K562 (cell line): ENCODE measurements around the gene RPLP2. TPM values are rescaled to one million over a fixed set of nuclear protein-coding genes. Genes with fewer than 3 reads are reported as not detected.

ENCODE experiments used
- ATAC-seq: fragments of 200-7000 bp; cut with Tn5 transposase; 3 replicates; pipeline ENCODE4 v1.9.1; 2020; ENCODE audit warnings: moderate library complexity
- BruUV-seq: library from RNA; stranded (reverse); fragments of 400-500 nt; replicated peaks from 2 replicates; lab custom pipeline; 2021; lab: Mats Ljungman, UMichigan
- CTCF ChIA-PET: fragments of 300-600 bp; formaldehyde crosslinking; extraction: SDS; loops from one replicate; lab custom pipeline; 2021; ENCODE audit warnings: low intra/inter-chr PET ratio; lab: Yijun Ruan, JAX
- POLR2A ChIA-PET: fragments of 300-600, 350-650 bp; sonication (Branson Sonifier 250); formaldehyde crosslinking; extraction: SDS; loops from one replicate; lab custom pipeline; 2021; ENCODE audit warnings: antibody characterized with exemption, inconsistent platforms; lab: Yijun Ruan, JAX
- DNase-seq, 4 experiments: peaks; one replicate each; pipeline versions ENCODE4 v3.0.0 to v3.0.0-alpha.2; 2011 to 2018; ENCODE audit warnings: low spot score in 3 of 4, mixed read lengths in 3 of 4; ENCODE audit errors: extremely low read depth in 1 of 4
- FAIRE-seq: peaks from 2 replicates; lab custom pipeline; 2011; peaks lifted over from hg19 to GRCh38; lab: Jason Lieb, UNC
- H2AFZ ChIP-seq: 2 replicates; pipeline ENCODE4 v1.6.0; 2011; ENCODE audit warnings: low read depth, low read length, control low read depth, inconsistent platforms
- H3K27ac ChIP-seq: fragments of 200-600 bp; 3 replicates; pipeline ENCODE4 v1.8.0; 2011; ENCODE audit warnings: low read depth, mild to moderate bottlenecking, control low read depth, inconsistent platforms, low read length, moderate library complexity, mixed read lengths; ENCODE audit errors: extremely low read depth
- H3K27me3 ChIP-seq, 2 experiments: fragments of 300-600 bp in 1 of 2; 2 replicates in 1 of 2; 3 replicates in 1 of 2; pipeline versions ENCODE4 v1.6.0 to v1.8.0; 2011; ENCODE audit warnings: inconsistent platforms in 2 of 2, low read length in 2 of 2, mild to moderate bottlenecking in 1 of 2, mixed read lengths in 1 of 2, moderate library complexity in 1 of 2; ENCODE audit not compliant: control insufficient read depth in 2 of 2, insufficient read depth in 2 of 2
- H3K36me3 ChIP-seq: fragments of 300-600 bp; 3 replicates; pipeline ENCODE4 v1.8.0; 2011; ENCODE audit warnings: mild to moderate bottlenecking, low read length, inconsistent platforms; ENCODE audit not compliant: control insufficient read depth, insufficient read depth
- H3K4me1 ChIP-seq, 2 experiments: fragments of 200-600 bp in 1 of 2; replicated peaks in 1 of 2; 2 replicates in 1 of 2; 3 replicates in 1 of 2; pipeline versions ENCODE4 v1.5.1 to v1.8.0; 2011; ENCODE audit warnings: inconsistent platforms in 2 of 2, low read length in 2 of 2, mild to moderate bottlenecking in 1 of 2, mixed read lengths in 1 of 2, moderate library complexity in 1 of 2; ENCODE audit not compliant: control insufficient read depth in 2 of 2, insufficient read depth in 2 of 2
- H3K4me2 ChIP-seq: 2 replicates; pipeline ENCODE4 v1.6.1; 2011; ENCODE audit warnings: low read length, control low read depth, inconsistent platforms, mixed read lengths; ENCODE audit not compliant: insufficient read depth
- H3K4me3 ChIP-seq: fragments of 200-600 bp; sonication (generic), shearing (Covaris generic); 2 replicates; pipeline ENCODE4 v1.5.1; 2016; ENCODE audit warnings: control low read depth, inconsistent platforms
- H3K79me2 ChIP-seq: fragments of 200-600 bp; 3 replicates; pipeline ENCODE4 v1.8.0; 2011; ENCODE audit warnings: low read length, inconsistent platforms; ENCODE audit not compliant: control insufficient read depth, insufficient read depth
- H3K9ac ChIP-seq, 2 experiments: 2 replicates each; pipeline versions ENCODE4 v1.6.0 to v1.6.1; 2011; ENCODE audit warnings: low read depth in 2 of 2, low read length in 2 of 2, control low read depth in 1 of 2, inconsistent platforms in 1 of 2, mild to moderate bottlenecking in 1 of 2, mixed read lengths in 1 of 2; ENCODE audit not compliant: insufficient read depth in 1 of 2
- H3K9me1 ChIP-seq: one replicate; pipeline ENCODE4 v1.6.0; 2011; ENCODE audit warnings: inconsistent platforms, mild to moderate bottlenecking, low read length, moderate library complexity; ENCODE audit not compliant: control insufficient read depth, insufficient read depth
- H3K9me3 ChIP-seq: replicated peaks from 2 replicates; pipeline ENCODE4 v1.5.1; 2011; ENCODE audit warnings: low read depth, low read length, inconsistent platforms; ENCODE audit not compliant: control insufficient read depth, insufficient read depth
- H4K20me1 ChIP-seq: replicated peaks from 2 replicates; pipeline ENCODE4 v1.6.1; 2011; ENCODE audit warnings: low read length, inconsistent platforms, mixed read lengths; ENCODE audit not compliant: control insufficient read depth, insufficient read depth
- BCOR ChIP-seq: fragments of 450-650 bp; IDR thresholded peaks from 2 replicates; pipeline ENCODE4 v1.6.1; 2016
- EHMT2 ChIP-seq: fragments of 450-650 bp; IDR thresholded peaks from 2 replicates; pipeline ENCODE4 v1.6.1; 2018; ENCODE audit warnings: antibody characterized with exemption
- HNRNPK ChIP-seq: fragments of 200-400 bp; formaldehyde crosslinking; IDR thresholded peaks from one replicate; pipeline ENCODE4 v1.6.1; 2018; ENCODE audit warnings: mild to moderate bottlenecking, low read depth, low read length; ENCODE audit not compliant: poor library complexity, severe bottlenecking
- KLF10 ChIP-seq: fragments of 250-450 bp; sonication (Bioruptor Pico); IDR thresholded peaks from 2 replicates; pipeline ENCODE4 v1.6.1; 2021; ENCODE audit warnings: matching md5 sums
- NR2C1 ChIP-seq, 2 experiments: fragments of 450-650 bp; IDR thresholded peaks; 2 replicates each; pipeline ENCODE4 v1.6.1; 2017; ENCODE audit warnings: mild to moderate bottlenecking in 2 of 2, antibody characterized with exemption in 1 of 2, inconsistent platforms in 1 of 2, missing compliant biosample characterization in 1 of 2, missing genetic modification characterization in 1 of 2
- NR4A1 ChIP-seq, 2 experiments: fragments of 250-450 bp in 1 of 2; fragments of 450-650 bp in 1 of 2; sonication (Bioruptor Pico) in 1 of 2; IDR thresholded peaks; 2 replicates each; pipeline versions ENCODE4 v1.4.0 to v1.6.1; 2016 to 2020; ENCODE audit warnings: mild to moderate bottlenecking in 2 of 2, missing compliant biosample characterization in 1 of 2, missing genetic modification characterization in 1 of 2, moderate library complexity in 1 of 2
- PCBP1 ChIP-seq: fragments of 200-400 bp; formaldehyde crosslinking; IDR thresholded peaks from 2 replicates; pipeline ENCODE4 v1.6.1; 2018; ENCODE audit warnings: mild to moderate bottlenecking, low read depth, low read length; ENCODE audit not compliant: poor library complexity, severe bottlenecking
- POLR2G ChIP-seq: fragments of 200-400 bp; formaldehyde crosslinking; IDR thresholded peaks from 2 replicates; pipeline ENCODE4 v1.6.1; 2017; ENCODE audit warnings: low read depth, mild to moderate bottlenecking, antibody characterized with exemption, low read length, moderate library complexity
- RBFOX2 ChIP-seq: fragments of 200-400 bp; formaldehyde crosslinking; IDR thresholded peaks from 2 replicates; pipeline ENCODE4 v1.6.1; 2017; ENCODE audit warnings: low read depth, mild to moderate bottlenecking, low read length, moderate library complexity
- RBM22 ChIP-seq: fragments of 200-400 bp; formaldehyde crosslinking; IDR thresholded peaks from 2 replicates; pipeline ENCODE4 v1.6.1; 2018; ENCODE audit warnings: low read length, low read depth; ENCODE audit not compliant: poor library complexity, severe bottlenecking
- SUPT5H ChIP-seq: fragments of 450-650 bp; IDR thresholded peaks from 2 replicates; pipeline ENCODE4 v1.6.1; 2016
- WGBS: fragments of 100-300 bp; shearing (Covaris generic); methylation state at CpG from one replicate; pipeline ENCODE4 v1.1.6; 2016; ENCODE audit warnings: low coverage, mixed read lengths; ENCODE audit not compliant: insufficient coverage; ENCODE audit errors: missing lambda C conversion rate; 5-methylcytosine and 5-hydroxymethylcytosine counted together
- in situ Hi-C: fragments of 300-500 bp; cut with MboI; formaldehyde crosslinking; loops from 4 replicates; pipeline ENCODE4 v1.15.0; 2018; ENCODE audit warnings: inconsistent platforms, mixed read lengths
- intact Hi-C: fragments of 100-400 bp; cut with micrococcal nuclease; formaldehyde crosslinking; loops from 2 replicates; pipeline ENCODE4 v1.14.2; 2022
- polyA plus RNA-seq, 8 experiments: library from polyadenylated mRNA; depleted of rRNA in 4 of 8; stranded (reverse) in 5 of 8; unstranded in 3 of 8; fragments of >200 nt; fragmentation: Nextera tagmentation in 2 of 8; fragmentation: Illumina TruSeq in 1 of 8; extraction: Ambion mirVana in 2 of 8; extraction: Trizol in 1 of 8; gene quantifications; 2 replicates each; pipeline versions ENCODE4 v1.2.1 to v1.2.3, GENCODE V29; 2011 to 2014; ENCODE audit warnings: inconsistent platforms in 1 of 8, missing spikeins in 1 of 8
- total RNA-seq, 7 experiments: library from RNA; depleted of rRNA in 6 of 7; stranded (reverse); fragments of >200 nt in 6 of 7; fragmentation: Illumina TruSeq in 2 of 7; extraction: Trizol in 2 of 7; gene quantifications; 2 replicates each; pipeline versions ENCODE4 v1.2.1 to v1.2.3, GENCODE V29; 2011 to 2021; ENCODE audit warnings: low replicate concordance in 1 of 7

The RPLP2 gene
- total and polyA plus RNA-seq, 9 of the 15 experiments (the other 6 are each of a cell fraction or from before 2014, with no cell fraction given) = 528 to 3,807 (median 1,633) TPM

GRCh38 chr11:790721-791564, 18.8 kb upstream of the RPLP2 start:
- H3K9me1 ChIP-seq = peaks cover 3% of the 10 kb centered on the region
- H3K9ac ChIP-seq = peak overlapping the region in 1 of 2 experiments; percentile 58; a peak in 2 of 4 replicates
- DNase-seq (no peak), FAIRE-seq (no peak), ATAC-seq (peak; percentile 19; the same call in 2 of the 3 replicates)
- H3K79me2 ChIP-seq = peaks cover 9% of the 10 kb centered on the region
- no peak overlapping the region for H2AFZ ChIP-seq
- BruUV-seq = TSS peak; percentile 35
- no peak overlapping the region for H3K4me3 ChIP-seq
- ChIA-PET CTCF (no interaction called here), POLR2A (interaction anchor here (0.7 to 0.9 kb wide), 2 partner anchors 22 to 33 kb away, joined by 3 to 4 read pairs; no protein-coding TSS in a partner anchor)
- no peaks in the 10 kb centered on the region for H3K27me3 ChIP-seq
- H3K4me1 ChIP-seq = peaks cover 0 to 89% of the 10 kb centered on the region in 2 experiments; a peak in 3 of 5 replicates
- no peak overlapping the region for H3K4me2 ChIP-seq
- in situ Hi-C loops (no loop called here), intact Hi-C loops (loop anchor here (10.0 kb wide), 1 partner anchor 226 kb away; the partner anchor contains the start of genes LMNTD2 and RASSF7)
- H3K36me3 ChIP-seq = peaks cover 31% of the 10 kb centered on the region; the same call in 1 of the 3 replicates
- TF ChIP-seq KLF10 (CRISPR knock-in tag) (no peak), SUPT5H (0 out of 2 replicates have a peak, but pooled peaks have one; percentile 45), POLR2G (peak; percentile 69), HNRNPK (no peak), RBM22 (no peak), EHMT2 (no peak), PCBP1 (no peak), BCOR (no peak), NR4A1 (CRISPR knock-in tag; IDR thresholded peaks at IDR 0.05) (no peak), NR4A1 (tag; IDR thresholded peaks at IDR 0.05) (no peak), RBFOX2 (peak; percentile 30), NR2C1 (IDR thresholded peaks at IDR 0.05) (no peak), NR2C1 (tag; IDR thresholded peaks at IDR 0.05) (no peak)
- no peaks in the 10 kb centered on the region for H4K20me1 ChIP-seq
- H3K27ac ChIP-seq = no peak overlapping the region
- H3K9me3 ChIP-seq = no peaks in the 10 kb centered on the region
- WGBS = 56% methylated on average over 12 of the region's 18 CpGs
